Measurements from ENCODE around the gene EGLN3. TPM values are rescaled to one million over a fixed set of nuclear protein-coding genes. Genes with fewer than 3 reads are reported as not detected.

The EGLN3 gene
- total and polyA plus RNA-seq, 10 of the 15 experiments (the other 5 are each of a cell fraction or from before 2014, with no cell fraction given) = 0.42 to 8.1 (median 2.0) TPM

GRCh38 chr14:33917661-33918060 lies 33.2 kb downstream of the EGLN3 start:
- CTCF ChIA-PET = interaction anchor here (2.8 kb wide), 1 partner anchor 9 kb away, joined by 13 read pairs; no protein-coding TSS in a partner anchor
- POLR2A ChIA-PET = interaction anchor here (1.3 kb wide), 1 partner anchor 17 kb away, joined by 3 read pairs; no protein-coding TSS in a partner anchor
- H4K20me1 ChIP-seq (ENCODE audit: control insufficient read depth, insufficient read depth) = no peaks in the 10 kb centered on the region
- H3K36me3 ChIP-seq (ENCODE audit: control insufficient read depth in 2 of 2, insufficient read depth in 2 of 2, low read length in 1 of 2) = no peaks in the 10 kb centered on the region
- H3K27me3 ChIP-seq (replicated peaks in 1 of 2; ENCODE audit: control insufficient read depth in 2 of 2, insufficient read depth in 2 of 2, low read length in 1 of 2) = no peaks in the 10 kb centered on the region
- H3K27ac ChIP-seq (ENCODE audit: control insufficient read depth, insufficient read depth) = no peak overlapping the region
- ATAC-seq = no peak
- TF ChIP-seq RBBP5 (conservative IDR thresholded peaks at IDR 0.05) (no peak), JUNB (IDR thresholded peaks at IDR 0.05) (no peak), FOXK2 (IDR thresholded peaks at IDR 0.05) (no peak)
- no TSS peak for BruUV-seq (replicated peaks)
- intact Hi-C loops (cut with micrococcal nuclease; ENCODE audit: unreplicated experiment) (no loop called here), in situ Hi-C loops (cut with MboI) (no loop called here)
- H2AFZ ChIP-seq (ENCODE audit: control insufficient read depth, low read depth, low read length) = no peak overlapping the region
- no peak overlapping the region for H3K9ac ChIP-seq (ENCODE audit: control insufficient read depth, insufficient read depth, low read length)
- DNase-seq (ENCODE audit: low read depth, low spot score) = no peak
- SMC1A ChIA-PET (ENCODE audit: uncharacterized antibody, unreplicated experiment) = interaction anchor here (2.5 kb wide), 1 partner anchor 16 kb away, joined by 6 read pairs; no protein-coding TSS in a partner anchor
- no peak for FAIRE-seq
- no peak overlapping the region for H3K4me2 ChIP-seq (ENCODE audit: control insufficient read depth, insufficient read depth)
- H3K79me2 ChIP-seq (ENCODE audit: control insufficient read depth, insufficient read depth, low read length) = no peaks in the 10 kb centered on the region
- H3K4me3 ChIP-seq = no peak overlapping the region
- WGBS (ENCODE audit: insufficient coverage, insufficient replicate concordance, low lambda C conversion rate, missing lambda C conversion rate) = 44% methylated on average over 1 of the region's 1 CpG
- RAD21 ChIA-PET (ENCODE audit: unreplicated experiment) = interaction anchor here (1.7 to 1.8 kb wide), 2 partner anchors 17 to 181 kb away, joined by 5 read pairs; no protein-coding TSS in a partner anchor
- H3K4me1 ChIP-seq (ENCODE audit: control insufficient read depth, insufficient read depth, low read length) = no peaks in the 10 kb centered on the region
- no peaks in the 10 kb centered on the region for H3K9me3 ChIP-seq (replicated peaks; ENCODE audit: control insufficient read depth, insufficient read depth, low read length)

- H3K4me1 ChIP-seq (ENCODE audit: control insufficient read depth, insufficient read depth, low read length) = no peaks in the 10 kb centered on the region
- ChIA-PET SMC1A (ENCODE audit: uncharacterized antibody, unreplicated experiment) (interaction anchor here (0.6 to 2.5 kb wide), 5 partner anchors 9 to 55 kb away, joined by 3 to 6 read pairs (median 3); no protein-coding TSS in a partner anchor), RAD21 (ENCODE audit: unreplicated experiment) (interaction anchor here (1.3 to 1.7 kb wide), 2 partner anchors 18 to 74 kb away, joined by 4 to 5 read pairs; no protein-coding TSS in a partner anchor), POLR2A (interaction anchor here (1.3 kb wide), 1 partner anchor 18 kb away, joined by 3 read pairs; no protein-coding TSS in a partner anchor), CTCF (interaction anchor here (1.2 to 2.8 kb wide), 2 partner anchors 8 to 19 kb away, joined by 3 to 13 read pairs; no protein-coding TSS in a partner anchor)
- H3K9ac ChIP-seq (ENCODE audit: control insufficient read depth, insufficient read depth, low read length) = no peak overlapping the region
- no peak overlapping the region for H2AFZ ChIP-seq (ENCODE audit: control insufficient read depth, low read depth, low read length)
- H3K36me3 ChIP-seq (ENCODE audit: control insufficient read depth in 2 of 2, insufficient read depth in 2 of 2, low read length in 1 of 2) = no peaks in the 10 kb centered on the region
- 7% methylated on average over 5 of the region's 5 CpGs for WGBS (ENCODE audit: insufficient coverage, insufficient replicate concordance, low lambda C conversion rate, missing lambda C conversion rate)
- no peak overlapping the region for H3K27ac ChIP-seq (ENCODE audit: control insufficient read depth, insufficient read depth)
- DNase-seq (ENCODE audit: low read depth, low spot score) = no peak
- intact Hi-C loops (cut with micrococcal nuclease; ENCODE audit: unreplicated experiment) = no loop called here
- no peaks in the 10 kb centered on the region for H4K20me1 ChIP-seq (ENCODE audit: control insufficient read depth, insufficient read depth)
- BruUV-seq (replicated peaks) = no TSS peak
- no peaks in the 10 kb centered on the region for H3K27me3 ChIP-seq (replicated peaks in 1 of 2; ENCODE audit: control insufficient read depth in 2 of 2, insufficient read depth in 2 of 2, low read length in 1 of 2)
- H3K9me3 ChIP-seq (replicated peaks; ENCODE audit: control insufficient read depth, insufficient read depth, low read length) = no peaks in the 10 kb centered on the region
- no peak overlapping the region for H3K4me2 ChIP-seq (ENCODE audit: control insufficient read depth, insufficient read depth)
- in situ Hi-C loops (cut with MboI) = no loop called here
- H3K4me3 ChIP-seq = no peak overlapping the region
- TF ChIP-seq TCF12 (IDR thresholded peaks at IDR 0.05; ENCODE audit: low read depth, low read length) (no peak), CREM (IDR thresholded peaks at IDR 0.05; ENCODE audit: low read depth) (no peak), STAT3 (IDR thresholded peaks at IDR 0.05; ENCODE audit: low read depth, low read length) (no peak), BHLHE40 (IDR thresholded peaks at IDR 0.05; ENCODE audit: borderline replicate concordance in 1 of 2, low read depth in 2 of 2, low read length in 1 of 2) (peak in 1 of 2 experiments; percentile 17; a peak in 1 of 4 replicates), SP1 (IDR thresholded peaks at IDR 0.05; ENCODE audit: low read depth, low read length) (no peak), SREBF1 (IDR thresholded peaks at IDR 0.05; ENCODE audit: low read length) (no peak), PBX3 (IDR thresholded peaks at IDR 0.05; ENCODE audit: insufficient replicate concordance, low read depth, low read length) (no peak), RAD51 (IDR thresholded peaks at IDR 0.05) (peak; percentile 87), TBL1XR1 (IDR thresholded peaks at IDR 0.05; ENCODE audit: low read depth, low read length) (no peak), BACH1 (IDR thresholded peaks at IDR 0.05; ENCODE audit: borderline replicate concordance) (no peak), SUPT20H (IDR thresholded peaks at IDR 0.05; ENCODE audit: borderline replicate concordance, control insufficient read depth, low read depth, low read length) (no peak), JUNB (IDR thresholded peaks at IDR 0.05) (no peak)
- ATAC-seq = no peak
- FAIRE-seq = peak; percentile 13
- H3K79me2 ChIP-seq (ENCODE audit: control insufficient read depth, insufficient read depth, low read length) = no peaks in the 10 kb centered on the region
These were observed 34.0 kb downstream of the EGLN3 start for GRCh38 chr14:33916663-33917565.

All from GM12878 (cell line).